DMS153 treated with DMSO at 0.1 percent for 48 hours (cell line): Measurements from ENCODE around the gene CTSC.

Source experiments
- DNase-seq: peaks from one replicate; lab custom pipeline; 2025; ENCODE audit not compliant: unreplicated experiment; lab: John Stamatoyannopoulos, UW

Gene CTSC

GRCh38 chr11:88320149-88320559 lies 17.4 kb downstream of the CTSC start:
- no peak for DNase-seq

DNA sequence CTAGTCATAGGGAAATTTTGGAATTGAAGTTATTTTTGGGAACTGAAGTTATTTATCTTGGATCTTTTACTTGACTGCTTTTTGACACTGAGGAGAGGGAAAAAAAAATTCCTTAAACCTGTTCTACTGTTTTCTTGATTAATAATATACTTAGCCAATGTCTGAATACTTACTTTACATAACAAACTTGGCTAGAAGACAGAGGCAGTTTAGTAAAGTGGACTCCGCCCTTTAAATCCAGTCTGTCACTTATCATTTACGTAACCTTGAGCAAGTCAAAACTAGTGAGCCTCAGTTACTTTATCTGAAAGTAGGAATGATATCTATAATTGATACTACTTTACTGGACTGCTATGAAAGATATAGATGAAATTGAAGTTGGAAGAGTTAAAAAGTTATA lies 19.5 kb downstream of the CTSC start:
- DNase-seq: no peak

DNA sequence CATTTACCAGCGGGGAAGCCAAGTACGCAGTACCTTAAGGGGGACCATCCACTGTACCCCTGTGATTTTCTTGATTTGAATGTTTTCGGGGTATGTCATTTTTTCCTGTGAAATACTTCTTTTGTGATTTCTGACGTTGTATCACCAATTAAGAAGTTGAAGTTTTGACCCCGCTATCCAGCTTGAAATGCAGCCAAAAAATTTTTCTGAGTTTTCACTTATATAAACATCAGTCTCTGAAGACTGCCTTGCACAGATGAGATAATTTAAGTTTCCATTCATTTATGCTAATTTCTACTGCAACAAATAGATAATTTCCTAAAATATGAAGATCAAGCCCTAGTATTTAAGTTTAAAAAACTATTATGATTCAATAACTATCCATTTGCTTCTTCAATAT lies 20.0 kb downstream of the CTSC start:
- DNase-seq: no peak

DNA sequence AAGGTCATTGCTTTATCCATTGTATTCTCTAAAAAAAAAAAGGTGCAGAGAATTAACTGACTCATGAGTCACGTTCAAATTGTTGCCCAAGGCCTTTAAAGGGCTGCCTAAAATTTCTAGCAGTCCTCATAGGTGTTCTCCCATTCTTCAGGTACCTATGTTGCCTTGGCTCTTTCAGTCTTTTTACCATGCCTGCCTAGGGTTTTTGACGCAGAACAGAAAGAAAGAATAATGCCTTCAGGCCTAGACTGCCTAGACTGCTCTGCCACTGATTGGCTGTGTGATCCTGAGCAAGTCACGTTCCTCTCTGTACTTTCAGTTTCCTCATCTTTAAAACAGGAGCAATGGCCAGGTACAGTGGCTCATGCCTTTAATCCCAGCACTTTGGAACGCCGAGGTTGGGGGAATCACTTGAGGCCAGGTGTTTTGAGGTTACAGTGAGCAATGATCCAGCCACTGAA lies 21.5 kb downstream of the CTSC start:
- no peak for DNase-seq

GRCh38 chr11:88315015-88315414 lies 22.5 kb downstream of the CTSC start:
- no peak for DNase-seq

- DNase-seq: no peak
Observed at GRCh38 chr11:88313441-88313840, 24.1 kb downstream of the CTSC start.

DNA sequence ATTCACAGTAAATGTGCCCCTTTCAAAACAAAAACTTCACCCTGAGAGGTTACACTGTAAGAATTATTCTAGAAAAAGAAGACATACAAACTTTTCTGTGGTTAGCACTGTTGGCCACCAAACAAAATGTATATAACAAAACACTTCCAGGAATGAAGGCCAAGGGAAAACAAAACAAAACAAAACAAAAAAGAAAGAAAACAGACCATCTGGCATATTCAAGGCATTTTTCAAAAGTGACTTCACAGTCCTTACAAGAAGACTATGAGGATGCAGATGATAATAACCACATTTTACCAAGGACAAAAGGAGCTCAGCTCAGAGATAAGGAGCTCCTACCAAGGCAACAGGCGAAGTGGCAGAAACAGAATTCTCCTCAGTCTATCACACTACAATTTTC lies 24.9 kb downstream of the CTSC start:
- DNase-seq: no peak

DNA sequence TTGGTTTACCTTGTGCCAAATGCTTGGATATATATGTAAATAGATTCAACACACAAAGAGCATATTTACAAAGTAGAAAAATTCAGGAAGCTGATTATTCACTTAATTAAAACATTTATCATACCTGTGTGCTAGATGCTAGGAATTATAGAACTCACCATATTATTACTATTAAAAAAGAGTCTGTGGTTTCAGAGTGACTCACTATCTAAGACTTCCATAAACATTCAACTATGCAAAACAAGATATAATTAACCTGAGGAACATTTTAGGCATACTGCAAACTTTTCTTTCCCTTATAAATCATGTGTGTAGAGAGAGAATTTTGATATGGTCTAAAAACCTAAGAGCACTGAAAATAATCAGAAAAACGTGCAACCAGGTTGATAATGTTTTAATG lies 27.3 kb downstream of the CTSC start:
- no peak for DNase-seq

DNA sequence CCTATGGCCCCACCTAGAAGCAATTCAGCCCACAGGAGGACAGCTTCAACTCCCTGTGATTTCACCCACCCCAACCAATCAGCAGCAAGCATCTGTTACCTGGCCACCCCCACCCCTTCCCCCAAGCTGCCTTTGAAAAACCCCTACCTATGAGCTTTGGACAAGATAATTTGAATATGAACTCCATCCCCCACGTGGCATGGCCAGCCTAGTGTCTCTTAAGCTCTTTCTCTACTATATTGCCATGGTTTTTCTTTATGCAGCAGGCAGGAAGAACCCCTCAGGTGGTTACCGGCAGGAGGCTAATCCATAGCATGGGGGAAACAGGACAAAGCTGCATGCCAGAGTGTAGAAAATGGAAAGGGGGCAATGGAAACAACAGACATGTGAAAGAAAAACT lies 29.0 kb downstream of the CTSC start:
- no peak for DNase-seq

DNA sequence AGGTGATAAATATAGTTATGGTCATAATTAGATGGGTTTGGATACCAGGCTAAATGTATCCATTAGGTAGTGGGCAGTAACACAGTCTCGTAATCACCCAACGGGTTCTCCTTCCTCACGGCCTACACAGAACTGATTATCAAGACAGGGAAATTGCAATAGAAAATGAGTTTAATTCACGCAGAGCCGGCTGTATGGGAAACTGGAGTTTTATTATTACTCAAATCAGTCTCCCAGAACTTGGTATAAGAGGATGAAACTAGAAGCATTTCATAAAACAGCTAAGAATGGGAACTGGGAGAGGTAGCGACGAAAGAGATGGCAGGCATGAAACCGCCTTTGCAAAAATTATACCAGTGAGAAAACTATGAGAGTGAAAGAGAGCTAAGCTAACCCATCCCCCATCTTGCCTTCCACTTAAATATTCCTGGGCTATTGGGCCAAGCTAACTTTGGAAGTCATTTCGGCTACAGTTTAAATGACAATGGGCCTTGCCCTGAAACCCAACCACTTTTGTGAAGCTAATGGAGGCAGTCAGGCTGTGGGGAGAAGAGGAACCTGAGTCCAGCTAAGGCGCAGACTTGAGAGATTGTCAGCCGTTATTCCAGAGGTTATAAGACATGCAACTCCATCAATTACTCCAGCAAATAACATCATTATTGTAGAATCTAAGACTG lies 29.6 kb downstream of the CTSC start:
- no peak for DNase-seq

DNA sequence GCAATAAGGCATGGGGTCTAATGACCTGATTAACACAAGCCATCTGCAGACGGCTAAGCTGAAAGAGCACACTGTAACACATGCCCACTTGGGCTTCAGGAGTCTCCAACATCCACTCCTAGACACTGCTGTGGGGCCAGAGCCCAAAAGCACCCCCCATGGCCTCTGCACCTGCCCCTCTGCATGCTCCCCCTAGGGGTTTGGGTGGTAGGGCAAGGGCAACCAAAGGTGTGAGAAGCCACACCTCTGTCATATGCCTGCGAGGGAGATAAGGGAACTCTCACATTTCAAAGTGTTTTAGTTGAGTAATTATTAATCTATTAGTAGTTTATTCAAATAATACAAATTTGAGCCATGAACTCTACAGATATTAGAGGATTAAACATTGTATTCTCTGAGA lies 30.8 kb downstream of the CTSC start:
- no peak for DNase-seq

DNA sequence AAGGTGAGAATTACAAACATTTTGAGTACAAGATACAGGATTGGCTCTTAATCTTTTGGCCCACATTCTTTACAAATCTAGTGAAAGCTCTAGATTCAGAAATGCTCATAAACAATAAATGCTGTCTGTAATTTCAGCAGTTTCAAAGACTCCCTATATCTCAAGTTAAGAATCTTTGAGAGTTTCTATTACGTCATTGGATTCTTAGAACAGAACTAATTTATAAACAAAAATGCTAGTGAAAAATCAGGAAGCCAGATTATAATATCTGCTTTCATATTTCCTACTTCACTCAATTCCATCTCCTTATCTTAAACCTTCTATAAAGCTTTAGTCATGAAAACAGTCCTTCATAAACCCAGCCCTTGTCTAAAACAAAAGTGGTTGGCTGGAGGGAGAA lies 32.1 kb downstream of the CTSC start:
- no peak for DNase-seq

- DNase-seq: no peak
Observed at GRCh38 chr11:88304352-88304751, 33.2 kb downstream of the CTSC start.

DNA sequence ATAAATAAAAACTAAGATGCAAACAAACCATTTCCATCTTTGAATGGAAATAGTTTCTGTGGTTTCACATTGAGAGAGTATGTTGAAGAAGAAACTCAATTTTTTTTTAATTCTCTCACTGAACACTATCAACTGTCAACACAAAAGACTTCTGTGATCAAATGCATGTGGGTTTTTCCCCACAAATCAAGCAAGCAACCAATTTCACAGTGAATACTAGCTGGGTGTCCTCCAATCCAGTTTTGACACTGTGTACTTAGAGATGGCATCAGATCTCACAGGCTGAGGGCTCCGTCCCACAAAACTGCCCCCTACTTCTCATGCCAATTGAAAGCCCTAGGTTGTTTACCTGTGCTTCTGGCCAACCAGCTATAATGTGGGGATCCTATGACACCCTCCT lies 34.5 kb downstream of the CTSC start:
- no peak for DNase-seq

DNA sequence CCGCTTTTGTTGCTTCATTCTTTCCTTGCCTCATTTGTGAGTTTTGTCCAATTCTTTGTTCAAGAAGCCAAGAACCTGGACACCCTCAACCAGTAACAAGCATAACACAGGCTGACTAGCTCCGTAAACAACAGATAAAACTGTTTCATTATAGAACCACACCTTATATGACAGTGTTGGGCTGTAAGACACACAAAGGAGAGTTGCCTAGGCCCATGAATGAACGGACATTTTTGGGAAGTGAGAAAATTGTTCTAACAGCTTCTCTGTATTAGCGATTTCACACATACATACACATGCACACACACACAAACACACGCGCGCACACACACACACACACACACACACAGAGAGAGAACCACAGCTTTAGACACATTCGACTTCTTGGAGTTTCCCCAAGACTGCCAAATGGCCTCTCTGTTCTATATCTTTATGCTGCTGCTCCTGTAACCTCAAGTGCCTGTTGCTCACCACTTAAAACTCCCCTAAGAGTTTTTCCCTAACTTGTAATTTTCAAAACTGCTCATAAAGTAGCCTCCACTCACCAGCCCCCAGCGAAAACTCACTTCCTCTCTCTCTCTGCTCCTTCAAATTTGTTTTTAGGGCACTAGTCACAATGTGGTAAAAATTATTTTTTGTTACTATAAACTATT lies 35.9 kb downstream of the CTSC start:
- DNase-seq: no peak

- no peak for DNase-seq
Observed at GRCh38 chr11:88300888-88301487, 36.5 kb downstream of the CTSC start.

- no peak for DNase-seq
Observed at GRCh38 chr11:88297863-88298262, 39.7 kb downstream of the CTSC start.

DNA sequence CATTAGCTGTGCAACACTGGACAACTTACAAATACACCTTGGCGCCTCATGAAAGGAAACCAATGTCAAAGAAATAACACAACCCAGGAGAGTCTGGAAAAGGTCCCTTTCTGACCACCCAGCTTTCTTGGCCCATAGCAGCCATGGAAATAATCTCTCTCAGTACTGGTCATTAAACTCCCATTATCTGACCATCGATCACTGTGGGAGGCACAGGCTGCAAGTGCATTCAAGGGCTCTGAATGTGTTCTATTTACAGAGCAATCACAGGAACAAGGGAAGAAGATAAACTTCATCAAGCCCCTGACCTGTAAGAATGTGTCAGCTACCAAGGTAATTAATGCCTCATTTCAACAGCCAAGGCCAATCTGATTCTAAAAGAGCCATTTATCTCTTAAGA lies 40.1 kb downstream of the CTSC start:
- no peak for DNase-seq

- no peak for DNase-seq
Observed at GRCh38 chr11:88295028-88295427, 42.5 kb downstream of the CTSC start.

DNA sequence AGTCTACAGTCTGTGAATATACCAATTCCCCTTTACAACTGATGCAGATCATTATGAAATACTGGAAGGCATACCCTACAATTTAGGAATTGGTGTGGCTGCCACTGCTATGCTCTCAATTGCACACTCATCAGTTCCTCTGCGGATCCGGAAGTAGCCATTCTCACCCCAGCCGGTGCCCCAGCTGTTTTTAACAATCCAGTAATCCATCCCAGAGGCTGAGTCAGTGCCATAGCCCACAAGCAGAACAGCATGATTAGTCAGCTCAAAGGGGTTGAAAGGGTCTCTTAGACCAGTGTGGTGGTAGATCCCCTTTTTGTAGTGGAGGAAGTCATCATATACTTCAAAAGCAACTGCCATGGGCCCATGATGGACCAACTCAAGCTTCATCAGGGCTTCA lies 43.6 kb downstream of the CTSC start:
- DNase-seq: no peak

GRCh38 chr11:88292171-88292843 lies 45.2 kb downstream of the CTSC start:
- DNase-seq: peak; percentile 30

DNA sequence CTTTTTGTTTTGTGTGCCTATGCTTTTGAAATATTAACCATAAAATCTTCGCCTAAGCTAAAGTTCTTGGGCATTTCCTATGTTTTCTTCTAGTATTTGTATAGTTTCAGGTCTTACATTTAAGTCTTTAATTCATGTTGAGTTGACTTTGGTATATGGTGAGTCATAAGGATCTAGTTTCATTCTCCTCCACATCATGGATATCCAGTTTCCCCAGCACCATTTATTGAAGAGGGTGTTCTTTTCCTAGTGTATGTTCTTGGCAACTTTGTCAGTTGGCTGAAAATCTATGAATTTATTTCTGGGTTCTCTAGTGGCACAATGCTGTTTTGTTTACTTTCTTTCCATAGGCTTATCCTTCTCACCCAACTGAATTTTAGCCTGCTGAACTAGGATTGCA lies 49.0 kb downstream of the CTSC start:
- no peak for DNase-seq
